Measurements from ENCODE around the gene PCED1A.

DNA sequence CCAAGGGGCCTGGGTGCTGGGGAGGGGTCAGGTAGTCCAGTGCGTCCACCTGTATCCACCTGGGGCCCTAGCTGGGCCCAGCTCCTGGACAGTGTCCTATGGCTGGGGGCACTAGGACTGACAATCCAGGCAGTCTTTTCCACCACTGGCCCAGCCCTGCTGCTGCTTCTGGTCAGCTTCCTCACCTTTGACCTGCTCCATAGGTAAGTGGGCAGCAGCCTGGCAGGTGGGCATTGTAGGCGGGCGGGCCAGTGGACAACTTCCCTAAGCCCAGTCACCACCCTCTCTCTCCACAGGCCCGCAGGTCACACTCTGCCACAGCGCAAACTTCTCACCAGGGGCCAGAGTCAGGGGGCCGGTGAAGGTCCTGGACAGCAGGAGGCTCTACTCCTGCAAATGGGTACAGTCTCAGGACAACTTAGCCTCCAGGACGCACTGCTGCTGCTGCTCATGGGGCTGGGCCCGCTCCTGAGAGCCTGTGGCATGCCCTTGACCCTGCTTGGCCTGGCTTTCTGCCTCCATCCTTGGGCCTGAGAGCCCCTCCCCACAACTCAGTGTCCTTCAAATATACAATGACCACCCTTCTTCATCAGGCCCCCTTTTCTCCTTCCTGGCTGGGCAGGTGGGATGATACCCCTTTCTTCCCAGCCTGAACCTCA is 25.1 kb downstream of the PCED1A start:
- TF ChIP-seq CTCF (IDR thresholded peaks at IDR 0.05) (no peak), EP300 (IDR thresholded peaks at IDR 0.05) (no peak), POLR2A (IDR thresholded peaks at IDR 0.05) (no peak)

All from sigmoid colon (tissue), 4 donors.